GM19351 (cell line): ENCODE data around the gene MCRS1.
A peak's percentile ranks its signal among the peaks of the same experiment; 100 is the strongest.

Experiments
- ATAC-seq: cut with Tn5 transposase; IDR thresholded peaks from one replicate; pipeline ENCODE4 v1.9.1; 2021; ENCODE audit warnings: mild to moderate bottlenecking, moderate library complexity; ENCODE audit not compliant: unreplicated experiment

The MCRS1 gene

GRCh38 chr12:49583366-49584094 is 15.6 kb upstream of the MCRS1 start:
- ATAC-seq = no peak

DNA sequence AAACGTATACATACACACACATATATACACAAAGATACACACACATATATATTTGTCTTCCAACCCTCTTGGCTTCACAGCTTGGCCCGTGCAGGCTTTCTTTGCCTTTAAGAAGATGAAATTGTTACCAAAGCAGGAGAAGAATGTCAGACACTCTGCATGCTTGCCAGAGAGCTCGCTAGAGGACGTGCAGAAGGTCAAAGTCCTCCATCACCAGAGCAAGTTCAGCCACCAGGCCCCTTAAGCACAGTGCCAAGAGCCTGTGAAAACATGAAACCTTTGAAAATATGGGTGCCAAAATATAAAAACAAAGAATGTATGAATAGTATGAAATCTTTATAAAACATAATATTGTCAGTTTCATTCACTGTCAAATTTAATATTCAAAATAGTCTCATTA is 14.9 kb upstream of the MCRS1 start:
- no peak for ATAC-seq

DNA sequence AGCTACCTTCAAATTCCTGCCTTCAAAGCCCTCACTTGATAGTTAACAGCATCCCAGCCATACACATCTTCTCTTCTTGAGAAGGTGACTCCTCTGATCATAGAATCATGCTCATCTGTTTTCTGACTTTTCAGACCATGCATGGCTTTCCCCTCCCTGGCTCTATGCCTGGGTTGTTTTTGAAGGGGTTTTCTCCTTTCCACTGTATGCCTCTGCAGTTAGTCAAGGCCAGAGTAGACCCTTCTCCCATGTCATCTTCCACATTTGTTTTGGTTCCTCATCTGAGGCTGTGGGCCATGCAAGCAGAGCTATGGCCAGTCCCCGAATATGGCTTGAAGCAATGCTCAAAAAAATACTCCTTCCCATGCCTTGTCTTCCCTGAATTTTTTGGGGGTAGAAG is 14.3 kb upstream of the MCRS1 start:
- ATAC-seq = no peak

DNA sequence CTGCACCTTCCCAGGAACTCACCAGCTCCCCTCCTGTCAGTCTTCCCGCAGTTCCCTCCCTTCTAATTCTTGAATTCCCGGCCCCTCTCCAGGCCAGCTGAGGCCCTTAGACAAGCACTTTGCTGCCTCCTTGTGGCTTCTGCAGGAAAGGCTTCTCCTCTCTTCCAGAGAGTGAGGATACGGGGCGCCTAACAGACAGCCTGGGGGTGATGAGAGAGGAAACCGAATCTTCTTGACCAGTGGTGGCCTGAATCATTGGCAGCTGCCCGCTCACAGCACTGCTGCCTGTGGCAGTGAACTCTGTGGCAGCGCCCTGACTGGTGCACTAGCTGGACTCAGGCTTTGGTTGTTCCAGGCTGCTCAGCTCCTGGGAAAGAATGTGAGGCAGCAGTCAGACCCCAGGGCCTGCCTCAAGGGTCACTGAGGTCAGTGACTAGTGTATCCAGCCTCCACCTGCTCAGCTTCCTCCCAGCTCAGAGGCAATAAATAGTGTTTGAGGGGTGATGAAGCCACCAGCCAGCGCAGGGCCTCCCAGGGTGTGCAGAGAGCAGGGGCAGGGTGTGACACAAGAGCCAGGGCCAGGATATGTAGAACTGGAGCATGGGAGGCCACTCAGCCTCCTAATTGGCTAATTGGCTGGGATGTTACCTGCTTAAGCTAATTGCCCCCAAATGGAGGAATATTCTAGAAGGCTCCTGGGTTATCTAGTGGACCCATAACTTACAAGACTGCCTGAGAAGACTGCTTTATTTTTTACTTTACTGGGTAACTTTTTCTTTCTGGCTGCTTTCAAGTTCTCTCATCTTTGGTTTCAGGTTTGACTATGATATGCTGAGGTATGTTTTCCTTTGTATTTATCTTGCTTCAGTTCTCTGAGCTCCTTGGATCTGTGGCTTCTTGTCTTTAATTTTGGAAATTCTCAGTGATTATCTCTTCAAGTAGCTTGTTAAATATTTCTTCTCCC is 12.9 kb upstream of the MCRS1 start:
- peak; percentile 65 for ATAC-seq

DNA sequence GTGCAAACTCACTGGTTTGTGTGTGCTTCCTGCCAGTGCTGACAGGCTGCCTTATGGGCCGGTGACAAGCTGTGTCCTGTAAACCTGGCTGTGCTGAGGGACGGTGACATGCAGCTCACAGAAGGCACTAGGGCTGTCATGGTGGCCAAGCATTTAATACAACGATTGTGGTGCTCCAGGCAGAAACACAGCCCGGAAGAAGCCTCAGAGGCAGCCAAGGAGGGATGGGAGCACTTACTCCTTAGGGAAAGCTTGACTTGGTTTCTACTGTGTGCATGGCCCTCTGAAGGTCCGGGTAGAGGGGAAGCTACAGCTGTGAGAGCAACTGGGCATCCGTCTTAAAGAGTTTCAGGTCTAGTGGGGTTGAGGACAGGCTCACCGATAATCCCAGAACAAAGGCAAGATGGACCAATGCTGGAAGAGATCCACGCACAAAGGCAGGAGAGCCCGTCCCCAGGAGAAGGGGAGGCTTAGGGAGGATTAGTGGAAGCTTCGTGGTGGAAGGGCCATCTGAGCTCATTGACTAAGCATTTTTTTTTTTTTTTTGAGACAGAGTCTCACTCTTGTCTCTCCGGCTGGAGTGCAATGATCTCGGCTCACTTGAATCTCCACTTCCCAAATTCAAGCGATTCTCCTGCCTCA is 10.7 kb upstream of the MCRS1 start:
- no peak for ATAC-seq

- no peak for ATAC-seq
These were observed 9.8 kb upstream of the MCRS1 start for GRCh38 chr12:49577589-49578315.

- peak; percentile 36 for ATAC-seq
These were observed 660 bp upstream of the MCRS1 start for GRCh38 chr12:49568442-49569162.

DNA sequence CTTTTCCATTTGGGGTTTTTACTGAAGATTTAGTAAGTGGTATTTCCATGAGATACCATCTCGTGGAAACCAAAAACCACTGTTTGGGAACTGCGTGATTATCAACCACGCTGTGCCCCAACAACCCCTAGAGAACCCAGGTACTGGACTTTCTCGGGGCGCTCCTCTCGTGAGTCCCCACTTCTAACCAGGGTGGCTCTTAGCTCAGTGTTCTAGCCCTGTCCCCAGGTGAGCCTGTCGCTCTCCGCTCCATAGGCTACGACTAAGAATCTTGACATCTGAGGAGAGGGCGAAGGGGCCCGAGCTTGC is 686 bp downstream of the MCRS1 start:
- peak; percentile 31 for ATAC-seq

DNA sequence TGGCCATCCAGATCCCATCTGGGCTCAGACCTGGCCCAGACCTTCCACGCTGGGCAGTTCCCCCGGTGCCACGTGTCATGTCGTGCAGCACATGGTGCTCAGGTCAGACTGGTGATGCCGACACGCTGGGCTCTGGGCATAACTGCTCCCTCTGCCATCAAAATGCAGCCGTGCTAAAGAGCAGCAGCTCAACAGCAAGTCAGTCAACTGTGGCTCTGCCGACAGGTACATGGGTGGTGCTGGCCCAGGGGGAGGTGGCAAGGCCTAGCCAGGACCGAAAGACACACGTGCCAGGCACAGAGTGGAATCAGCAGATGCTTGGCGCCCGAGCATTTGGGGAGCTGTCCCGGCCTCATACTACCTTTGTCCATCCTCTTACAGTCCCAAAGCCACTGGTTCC is 1.6 kb downstream of the MCRS1 start:
- ATAC-seq = no peak

- ATAC-seq = no peak
These were observed 2.3 kb downstream of the MCRS1 start for GRCh38 chr12:49565406-49566265.

DNA sequence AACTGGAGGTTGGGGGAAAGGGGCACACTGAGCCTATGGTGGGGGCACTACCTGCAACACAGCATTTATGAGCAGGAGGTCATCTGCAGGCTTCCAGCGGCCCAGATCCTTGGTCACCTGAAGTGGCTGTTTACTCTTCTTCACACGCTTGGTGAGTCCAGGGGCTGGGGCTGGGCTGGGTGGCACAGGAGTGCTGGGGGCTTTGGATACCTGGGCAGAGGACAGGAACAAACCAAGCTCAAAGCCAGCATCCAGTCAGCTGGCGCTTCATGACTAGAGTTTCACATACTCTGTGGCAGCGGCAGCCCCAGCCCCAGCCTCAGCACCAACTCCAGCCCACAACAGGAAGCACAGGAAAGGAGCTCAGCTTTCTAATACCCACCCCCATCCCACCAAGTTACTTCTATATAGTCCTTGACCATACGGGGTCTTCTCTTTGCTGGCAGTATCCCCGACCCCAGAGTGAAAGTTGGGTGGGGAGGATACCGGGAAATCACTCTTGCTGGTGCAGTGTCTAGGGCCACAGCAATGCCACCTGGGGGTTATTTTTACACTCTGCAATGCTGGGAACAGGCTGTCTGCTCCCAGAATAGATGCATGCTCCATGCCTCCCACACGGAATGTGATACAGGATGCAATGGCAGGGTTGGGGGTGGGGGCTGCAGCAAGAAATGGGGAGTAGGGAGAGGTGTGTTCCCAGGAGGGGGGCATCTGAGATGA is 3.1 kb downstream of the MCRS1 start:
- no peak for ATAC-seq

- no peak for ATAC-seq
These were observed 3.8 kb downstream of the MCRS1 start for GRCh38 chr12:49563951-49564685.

GRCh38 chr12:49562831-49563230 is 5.1 kb downstream of the MCRS1 start:
- no peak for ATAC-seq

- no peak for ATAC-seq
These were observed 5.7 kb downstream of the MCRS1 start for GRCh38 chr12:49562233-49562632.

DNA sequence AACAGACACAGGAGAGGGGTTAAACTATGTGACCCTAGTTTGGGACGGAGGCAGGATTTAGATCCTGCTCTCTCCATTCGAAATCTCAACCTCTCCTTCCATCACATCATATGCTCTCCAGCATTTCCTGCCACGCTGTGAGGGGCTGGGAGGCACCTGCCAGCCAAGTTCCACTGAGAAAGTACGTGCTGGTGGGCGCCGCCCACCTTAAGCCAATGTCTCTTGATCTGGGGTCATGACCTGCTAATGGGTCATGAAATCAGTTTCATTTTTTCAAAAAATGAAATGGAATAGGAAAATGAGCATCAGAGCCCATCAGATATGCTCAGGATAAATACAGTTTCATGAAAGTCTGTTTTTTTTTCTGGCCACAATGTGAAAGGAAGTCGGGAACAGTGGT is 7.2 kb downstream of the MCRS1 start:
- no peak for ATAC-seq

DNA sequence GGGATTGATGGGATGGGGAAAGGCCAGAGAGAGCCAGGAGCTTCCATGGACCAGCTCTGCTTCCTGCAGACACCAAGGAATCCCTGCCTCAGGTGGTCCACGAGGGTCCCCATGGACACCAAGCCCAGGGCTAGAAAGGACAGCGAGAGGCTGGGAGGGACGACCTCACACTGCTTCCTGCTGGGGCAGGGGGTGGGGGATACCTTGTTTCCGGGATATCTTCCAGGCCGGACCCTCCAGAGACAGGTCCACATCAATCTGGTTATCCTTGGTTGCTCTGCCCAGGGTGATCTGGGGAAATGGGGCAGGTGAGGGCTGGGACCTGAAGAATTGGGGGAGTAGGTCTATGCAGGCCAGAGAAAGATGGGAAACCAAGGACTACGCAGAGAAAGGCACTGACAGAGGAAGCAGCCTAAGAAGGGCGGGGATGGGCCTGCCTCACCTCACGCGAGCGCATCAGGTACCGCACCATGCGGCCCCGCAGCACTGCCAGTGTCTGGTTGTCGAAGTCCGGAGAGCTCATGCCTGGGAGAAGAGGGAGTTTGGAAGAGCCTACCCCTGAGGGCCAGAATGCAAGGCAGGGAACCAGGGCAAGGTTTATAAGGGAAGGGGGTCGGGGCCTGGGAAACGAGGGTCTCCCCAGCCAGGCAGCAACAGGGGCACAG is 8.8 kb downstream of the MCRS1 start:
- no peak for ATAC-seq

GRCh38 chr12:49558526-49558925 is 9.4 kb downstream of the MCRS1 start:
- ATAC-seq = no peak

GRCh38 chr12:49557917-49558215 is 10.1 kb downstream of the MCRS1 start:
- no peak for ATAC-seq
